Gastroesophageal sphincter (tissue), 3 donors: ENCODE measurements around the gene NLGN1.

Source experiments
- CTCF ChIP-seq, 4 experiments: fragments of 200-600 bp in 2 of 4; fragments of 450-650 bp in 2 of 4; sonication (generic) in 1 of 4; IDR thresholded peaks; one replicate each; pipeline ENCODE4 v1.5.1; 2017 to 2019; ENCODE audit warnings: antibody characterized with exemption in 4 of 4, mild to moderate bottlenecking in 2 of 4, moderate library complexity in 2 of 4
- EP300 ChIP-seq: sonication (generic); formaldehyde crosslinking; IDR thresholded peaks from one replicate; pipeline ENCODE4 v1.6.1; 2017; ENCODE audit warnings: antibody characterized with exemption, mild to moderate bottlenecking
- POLR2A ChIP-seq, 2 donors: fragments of 450-650 bp; IDR thresholded peaks; one replicate each; pipeline ENCODE4 v1.6.1; 2017; ENCODE audit warnings: antibody characterized with exemption in 2 of 2, mild to moderate bottlenecking in 2 of 2, moderate library complexity in 1 of 2
- POLR2AphosphoS5 ChIP-seq: sonication (generic); formaldehyde crosslinking; IDR thresholded peaks from one replicate; pipeline ENCODE4 v1.6.1; 2017; ENCODE audit warnings: antibody characterized with exemption

GRCh38 chr3:173891272-173892100, 493.9 kb downstream of the NLGN1 start:
- TF ChIP-seq EP300 (no peak), POLR2A (IDR thresholded peaks at IDR 0.05) (no peak), CTCF (IDR thresholded peaks at IDR 0.05) (no peak), POLR2AphosphoS5 (no peak)
